ENCODE results near the gene DSTYK.
"Not testable (repeated sequence)": the region's sequence is repeated elsewhere in the genome, so short reads cannot be mapped to it uniquely, and the experiment has no call there.

Gene DSTYK

GRCh38 chr1:205214756-205215155, 3.3 kb upstream of the DSTYK start:
- DNase-seq = no peak

GRCh38 chr1:205211839-205212536, 486 bp upstream of the DSTYK start:
- no peak for DNase-seq

GRCh38 chr1:205210756-205211168, 740 bp downstream of the DSTYK start:
- no peak for DNase-seq

GRCh38 chr1:205208811-205209210, 2.7 kb downstream of the DSTYK start:
- DNase-seq = no peak

GRCh38 chr1:205205055-205205454, 6.4 kb downstream of the DSTYK start:
- DNase-seq = no peak

GRCh38 chr1:205204552-205204951, 7.0 kb downstream of the DSTYK start:
- DNase-seq = no peak

- no peak for DNase-seq
These were observed 11.6 kb downstream of the DSTYK start for GRCh38 chr1:205199931-205200299.

GRCh38 chr1:205199090-205199930, 12.2 kb downstream of the DSTYK start:
- DNase-seq = no peak

- DNase-seq = no peak
These were observed 19.2 kb downstream of the DSTYK start for GRCh38 chr1:205192287-205192686.

GRCh38 chr1:205191622-205192021, 19.9 kb downstream of the DSTYK start:
- DNase-seq = no peak

- DNase-seq = no peak
These were observed 20.5 kb downstream of the DSTYK start for GRCh38 chr1:205190845-205191577.

GRCh38 chr1:205189131-205189530, 22.4 kb downstream of the DSTYK start:
- DNase-seq = no peak

GRCh38 chr1:205188596-205188995, 22.9 kb downstream of the DSTYK start:
- DNase-seq = no peak

- no peak for DNase-seq
These were observed 23.4 kb downstream of the DSTYK start for GRCh38 chr1:205188098-205188497.

GRCh38 chr1:205187420-205187819, 24.1 kb downstream of the DSTYK start:
- DNase-seq = no peak

GRCh38 chr1:205186191-205186590, 25.3 kb downstream of the DSTYK start:
- no peak for DNase-seq

- no peak for DNase-seq
These were observed 27.7 kb downstream of the DSTYK start for GRCh38 chr1:205183676-205184335.

GRCh38 chr1:205182930-205183329, 28.6 kb downstream of the DSTYK start:
- no peak for DNase-seq

GRCh38 chr1:205180331-205180730, 31.2 kb downstream of the DSTYK start:
- DNase-seq = not testable (repeated sequence)

GRCh38 chr1:205179842-205180241, 31.7 kb downstream of the DSTYK start:
- DNase-seq = no peak

- DNase-seq = no peak
These were observed 38.7 kb downstream of the DSTYK start for GRCh38 chr1:205172729-205173366.

GRCh38 chr1:205171369-205171768, 40.1 kb downstream of the DSTYK start:
- no peak for DNase-seq

Data from SHP77 treated with DMSO at 0.1 percent for 48 hours (cell line).